GM12878 (cell line): ENCODE measurements around the gene ZNF324. TPM values are rescaled to one million over a fixed set of nuclear protein-coding genes. Genes with fewer than 3 reads are reported as not detected.
A peak's percentile ranks its signal among the peaks of the same experiment; 100 is the strongest.

Experiments used
- ATF2 ChIP-seq: IDR thresholded peaks from 2 replicates; pipeline ENCODE4 v1.6.1; 2012; ENCODE audit warnings: low read length, inconsistent platforms
- BACH1 ChIP-seq: fragments of 450-650 bp; IDR thresholded peaks from 2 replicates; pipeline ENCODE4 v1.6.1; 2017; ENCODE audit warnings: mild to moderate bottlenecking, borderline replicate concordance
- BCL3 ChIP-seq: IDR thresholded peaks from 2 replicates; pipeline ENCODE4 v1.6.1; 2011; ENCODE audit warnings: borderline replicate concordance, low read depth, mild to moderate bottlenecking, moderate library complexity, low read length; ENCODE audit not compliant: insufficient read depth, poor library complexity, severe bottlenecking
- E2F4 ChIP-seq: IDR thresholded peaks from 2 replicates; pipeline ENCODE4 v1.6.1; 2012; ENCODE audit warnings: low read depth, low read length, improper control_type of control experiment
- EGR1 ChIP-seq, 2 experiments: IDR thresholded peaks; 1 replicate in 1 of 2; 2 replicates in 1 of 2; pipeline ENCODE4 v1.6.1; 2011 to 2012; ENCODE audit warnings: low read depth in 2 of 2, low read length in 2 of 2, borderline replicate concordance in 1 of 2, mild to moderate bottlenecking in 1 of 2, moderate library complexity in 1 of 2
- FOXM1 ChIP-seq: IDR thresholded peaks from 2 replicates; pipeline ENCODE4 v1.6.1; 2012; ENCODE audit warnings: low read depth, mild to moderate bottlenecking, inconsistent platforms, low read length, moderate library complexity
- HDAC6 ChIP-seq: fragments of 200-600 bp; sonication (generic); IDR thresholded peaks from one replicate; pipeline ENCODE4 v1.8.0; 2017; ENCODE audit warnings: antibody characterized with exemption; ENCODE audit not compliant: unreplicated experiment
- IKZF1 ChIP-seq: fragments of 450-650 bp; conservative IDR thresholded peaks from 2 replicates; pipeline ENCODE4 v1.6.1; 2017; ENCODE audit warnings: antibody characterized with exemption, mild to moderate bottlenecking
- IRF4 ChIP-seq: IDR thresholded peaks from 2 replicates; pipeline ENCODE4 v1.6.1; 2011; ENCODE audit warnings: low read depth, low read length
- IRF5 ChIP-seq: fragments of 450-650 bp; IDR thresholded peaks from 2 replicates; pipeline ENCODE4 v1.6.1; 2017; ENCODE audit warnings: borderline replicate concordance
- JUND ChIP-seq: IDR thresholded peaks from 2 replicates; pipeline ENCODE4 v1.6.1; 2012; ENCODE audit warnings: low read depth, mild to moderate bottlenecking, low read length, improper control_type of control experiment, moderate library complexity
- MTA2 ChIP-seq: fragments of 450-650 bp; IDR thresholded peaks from 2 replicates; pipeline ENCODE4 v1.6.1; 2016; ENCODE audit warnings: low read depth, mild to moderate bottlenecking, moderate library complexity
- NFYA ChIP-seq: IDR thresholded peaks from 2 replicates; pipeline ENCODE4 v1.6.1; 2011; ENCODE audit warnings: low read depth, mild to moderate bottlenecking, low read length, improper control_type of control experiment, borderline replicate concordance
- NKRF ChIP-seq: fragments of 450-650 bp; conservative IDR thresholded peaks from 2 replicates; pipeline ENCODE4 v1.6.1; 2017; ENCODE audit warnings: mild to moderate bottlenecking, moderate library complexity
- PAX5 ChIP-seq: IDR thresholded peaks from 2 replicates; pipeline ENCODE4 v1.6.1; 2011; ENCODE audit warnings: low read depth, low read length, borderline replicate concordance
- PBX3 ChIP-seq: IDR thresholded peaks from 2 replicates; pipeline ENCODE4 v1.6.1; 2011; ENCODE audit warnings: mild to moderate bottlenecking, low read depth, low read length, moderate library complexity; ENCODE audit not compliant: insufficient replicate concordance
- RBBP5 ChIP-seq: fragments of 200-600 bp; sonication (generic); conservative IDR thresholded peaks from 2 replicates; pipeline ENCODE4 v1.6.1; 2016
- RCOR1 ChIP-seq: conservative IDR thresholded peaks from 2 replicates; pipeline ENCODE4 v1.6.1; 2012; ENCODE audit warnings: low read depth, low read length, improper control_type of control experiment
- YBX1 ChIP-seq: fragments of 450-650 bp; IDR thresholded peaks from 2 replicates; pipeline ENCODE4 v1.6.1; 2016; ENCODE audit warnings: antibody characterized with exemption
- ZBED1 ChIP-seq: IDR thresholded peaks from 2 replicates; pipeline ENCODE4 v1.6.1; 2016; ENCODE audit warnings: borderline replicate concordance
- ZNF24 ChIP-seq: fragments of 450-650 bp; IDR thresholded peaks from 2 replicates; pipeline ENCODE4 v1.6.1; 2017; ENCODE audit warnings: antibody characterized with exemption, mild to moderate bottlenecking
- polyA plus RNA-seq, 11 experiments: library from polyadenylated mRNA; depleted of rRNA in 4 of 11; unstranded in 6 of 11; stranded (reverse) in 5 of 11; fragments of >200 nt; fragmentation: Nextera tagmentation in 4 of 11; fragmentation: Illumina TruSeq in 1 of 11; extraction: Ambion mirVana in 4 of 11; extraction: Trizol in 1 of 11; gene quantifications; 1 replicate in 1 of 11; 2 replicates in 10 of 11; pipeline versions ENCODE4 v1.2.1 to v1.2.3, GENCODE V29; 2011 to 2016; ENCODE audit warnings: inconsistent platforms in 2 of 11, missing spikeins in 2 of 11, low read depth in 1 of 11
- total RNA-seq, 4 experiments: library from RNA; depleted of rRNA in 3 of 4; stranded (reverse); fragments of >200 nt in 3 of 4; fragmentation: Illumina TruSeq in 1 of 4; extraction: Trizol in 1 of 4; gene quantifications; 2 replicates each; pipeline versions ENCODE4 v1.2.1 to v1.2.3, GENCODE V29; 2013 to 2021

Gene ZNF324
- total and polyA plus RNA-seq, 10 of the 15 experiments (the other 5 are each of a cell fraction or from before 2014, with no cell fraction given) = 0.71 to 13.9 (median 7.0) TPM

- TF ChIP-seq BACH1 (no peak), RCOR1 (no peak), HDAC6 (no peak), ZBED1 (no peak), MTA2 (no peak), IRF5 (no peak), IKZF1 (peak; percentile 64), ATF2 (no peak), PBX3 (peak; percentile 80), NKRF (no peak), YBX1 (no peak), EGR1 (IDR thresholded peaks at IDR 0.05; ENCODE audit: borderline replicate concordance in 1 of 2, low read depth in 2 of 2, low read length in 2 of 2) (no peak), E2F4 (no peak), BCL3 (no peak), FOXM1 (no peak), JUND (no peak), ZNF24 (no peak), PAX5 (no peak), IRF4 (no peak), RBBP5 (no peak), NFYA (peak; percentile 34; the same call in 1 of the 2 replicates)
These were observed 27.0 kb upstream of the ZNF324 start, which contains the start of gene ZNF132 (continued) for GRCh38 chr19:58439576-58440554.
